NOMO-1 treated with DMSO at 0.1 percent for 48 hours (cell line): ENCODE data around the gene GRIK3.
"Not testable (repeated sequence)": the region's sequence is repeated elsewhere in the genome, so short reads cannot be mapped to it uniquely, and the experiment has no call there.

Experiments used
- DNase-seq: peaks from one replicate; lab custom pipeline; 2025; ENCODE audit not compliant: unreplicated experiment; lab: John Stamatoyannopoulos, UW

The GRIK3 gene

GRCh38 chr1:37034121-37035013 is at the start of gene GRIK3:
TSS of gene GRIK3 (minus strand) at chr1:37034515. CDS start at chr1:37034108, 407 bp downstream.
- no peak for DNase-seq

GRCh38 chr1:37084013-37084412 is 49.7 kb upstream of the GRIK3 start:
- no peak for DNase-seq

- no peak for DNase-seq
These were observed 49.3 kb upstream of the GRIK3 start for GRCh38 chr1:37083603-37084002.

GRCh38 chr1:37080296-37080986 is 46.1 kb upstream of the GRIK3 start:
- not testable (repeated sequence) for DNase-seq

- DNase-seq: no peak
These were observed 44.6 kb upstream of the GRIK3 start for GRCh38 chr1:37078866-37079265.

- no peak for DNase-seq
These were observed 41.9 kb upstream of the GRIK3 start for GRCh38 chr1:37076168-37076567.

GRCh38 chr1:37073854-37074379 is 39.6 kb upstream of the GRIK3 start:
- no peak for DNase-seq

GRCh38 chr1:37073152-37073853 is 39.0 kb upstream of the GRIK3 start:
- DNase-seq: no peak

- DNase-seq: no peak
These were observed 37.5 kb upstream of the GRIK3 start for GRCh38 chr1:37071829-37072228.

- no peak for DNase-seq
These were observed 35.8 kb upstream of the GRIK3 start for GRCh38 chr1:37070126-37070525.

- no peak for DNase-seq
These were observed 35.1 kb upstream of the GRIK3 start for GRCh38 chr1:37069406-37069805.

- DNase-seq: no peak
These were observed 34.6 kb upstream of the GRIK3 start for GRCh38 chr1:37068897-37069296.

- DNase-seq: no peak
These were observed 33.9 kb upstream of the GRIK3 start for GRCh38 chr1:37068260-37068659.

GRCh38 chr1:37064039-37064438 is 29.7 kb upstream of the GRIK3 start:
- DNase-seq: no peak

- DNase-seq: no peak
These were observed 25.0 kb upstream of the GRIK3 start for GRCh38 chr1:37059346-37059745.

GRCh38 chr1:37058424-37058988 is 24.2 kb upstream of the GRIK3 start:
- DNase-seq: no peak

- DNase-seq: no peak
These were observed 22.0 kb upstream of the GRIK3 start for GRCh38 chr1:37056325-37056724.

- DNase-seq: no peak
These were observed 21.3 kb upstream of the GRIK3 start for GRCh38 chr1:37055631-37056030.

GRCh38 chr1:37053173-37053572 is 18.9 kb upstream of the GRIK3 start:
- DNase-seq: no peak

GRCh38 chr1:37052120-37052519 is 17.8 kb upstream of the GRIK3 start:
- no peak for DNase-seq

GRCh38 chr1:37051346-37051745 is 17.0 kb upstream of the GRIK3 start:
- no peak for DNase-seq
